Activated CD4-positive, alpha-beta memory T cell treated with anti-CD3 and anti-CD28 coated beads for 36 hours (primary cell): ENCODE measurements around the gene ZNF69. TPM values are rescaled to one million over a fixed set of nuclear protein-coding genes. Genes with fewer than 3 reads are reported as not detected.
"Not testable (repeated sequence)": the region's sequence is repeated elsewhere in the genome, so short reads cannot be mapped to it uniquely, and the experiment has no call there.

Experiments used
- CTCF ChIA-PET: fragments of 350-600 bp; sonication (Branson Sonifier 250); formaldehyde crosslinking; loops from one replicate; lab custom pipeline; 2021; ENCODE audit warnings: antibody characterized with exemption, inconsistent platforms; lab: Charles Lee
- POLR2A ChIA-PET: fragments of 350-600 bp; sonication (Branson Sonifier 250); formaldehyde crosslinking; loops from one replicate; lab custom pipeline; 2021; ENCODE audit warnings: antibody characterized with exemption; lab: Charles Lee
- DNase-seq: peaks from one replicate; pipeline ENCODE4 v3.0.0-alpha.2; 2020
- H3K27ac Mint-ChIP-seq: one replicate; pipeline ENCODE4 v1.8.0; 2021; ENCODE audit warnings: mixed read lengths
- H3K27me3 Mint-ChIP-seq: one replicate; pipeline ENCODE4 v1.8.0; 2021; ENCODE audit warnings: mixed read lengths
- H3K36me3 Mint-ChIP-seq: one replicate; pipeline ENCODE4 v1.8.0; 2021; ENCODE audit warnings: mixed read lengths
- H3K4me1 Mint-ChIP-seq: one replicate; pipeline ENCODE4 v1.8.0; 2021; ENCODE audit warnings: low read depth, mixed read lengths
- H3K4me3 Mint-ChIP-seq: one replicate; pipeline ENCODE4 v1.8.0; 2021; ENCODE audit warnings: mild to moderate bottlenecking, mixed read lengths
- H3K9me3 Mint-ChIP-seq: one replicate; pipeline ENCODE4 v1.8.0; 2021; ENCODE audit warnings: mixed read lengths
- intact Hi-C: fragments of 100-400 bp; cut with micrococcal nuclease; formaldehyde crosslinking; loops from one replicate; pipeline ENCODE4 v1.15.1; 2023
- total RNA-seq, 2 experiments: library from RNA; stranded (reverse); gene quantifications; one replicate each; pipeline ENCODE4 v1.2.3, GENCODE V29; 2021

Gene ZNF69
- total RNA-seq, 2 experiments from 2014 or later = 0.94 to 1.5 TPM

DNA sequence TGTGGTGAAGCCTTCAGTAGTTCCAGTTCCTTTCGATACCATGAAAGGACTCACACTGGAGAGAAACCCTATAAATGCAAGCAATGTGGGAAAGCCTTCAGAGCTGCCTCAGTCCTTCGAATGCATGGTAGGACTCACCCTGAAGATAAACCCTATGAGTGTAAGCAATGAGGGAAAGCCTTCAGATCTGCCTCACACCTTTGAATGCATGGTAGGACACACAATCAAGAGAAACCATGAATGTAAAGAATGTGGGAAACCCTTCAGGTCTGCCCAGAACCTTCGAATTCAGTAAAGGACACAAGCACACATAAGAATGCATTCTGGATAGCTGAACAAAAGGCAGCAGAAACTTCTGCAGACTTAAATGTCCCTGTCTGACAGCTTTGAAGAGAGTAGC, 18.3 kb downstream of the ZNF69 start:
- H3K4me1 Mint-ChIP-seq = no peaks in the 10 kb centered on the region
- H3K36me3 Mint-ChIP-seq = peaks cover 63% of the 10 kb centered on the region
- ChIA-PET CTCF (no interaction called here), POLR2A (no interaction called here)
- intact Hi-C loops = no loop called here
- peaks cover 81% of the 10 kb centered on the region for H3K9me3 Mint-ChIP-seq
- H3K27me3 Mint-ChIP-seq = no peaks in the 10 kb centered on the region
- H3K4me3 Mint-ChIP-seq = no peak overlapping the region
- H3K27ac Mint-ChIP-seq = no peak overlapping the region
- DNase-seq = no peak

DNA sequence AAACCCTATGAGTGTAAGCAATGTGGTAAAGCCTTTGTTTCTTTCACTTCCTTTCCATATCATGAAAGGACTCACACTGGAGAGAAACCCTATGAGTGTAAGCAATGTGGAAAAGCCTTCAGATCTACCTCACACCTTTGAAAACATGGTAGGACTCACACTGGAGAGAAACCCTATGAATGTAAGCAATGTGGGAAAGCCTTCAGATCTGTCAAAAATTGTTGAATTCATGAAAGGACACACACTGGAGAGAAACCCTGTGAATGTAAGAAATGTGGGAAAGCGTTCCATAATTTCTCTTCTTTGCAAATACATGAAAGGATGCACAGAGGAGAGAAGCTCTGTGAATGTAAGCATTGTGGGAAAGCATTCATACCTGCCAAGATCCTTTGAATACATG, 24.4 kb downstream of the ZNF69 start:
- POLR2A ChIA-PET, H3K27ac Mint-ChIP-seq, DNase-seq, CTCF ChIA-PET, H3K4me3 Mint-ChIP-seq, intact Hi-C loops, H3K4me1 Mint-ChIP-seq, H3K27me3 Mint-ChIP-seq: not testable (repeated sequence)
- peaks cover 29% of the 10 kb centered on the region for H3K36me3 Mint-ChIP-seq
- H3K9me3 Mint-ChIP-seq = peaks cover 64% of the 10 kb centered on the region

DNA sequence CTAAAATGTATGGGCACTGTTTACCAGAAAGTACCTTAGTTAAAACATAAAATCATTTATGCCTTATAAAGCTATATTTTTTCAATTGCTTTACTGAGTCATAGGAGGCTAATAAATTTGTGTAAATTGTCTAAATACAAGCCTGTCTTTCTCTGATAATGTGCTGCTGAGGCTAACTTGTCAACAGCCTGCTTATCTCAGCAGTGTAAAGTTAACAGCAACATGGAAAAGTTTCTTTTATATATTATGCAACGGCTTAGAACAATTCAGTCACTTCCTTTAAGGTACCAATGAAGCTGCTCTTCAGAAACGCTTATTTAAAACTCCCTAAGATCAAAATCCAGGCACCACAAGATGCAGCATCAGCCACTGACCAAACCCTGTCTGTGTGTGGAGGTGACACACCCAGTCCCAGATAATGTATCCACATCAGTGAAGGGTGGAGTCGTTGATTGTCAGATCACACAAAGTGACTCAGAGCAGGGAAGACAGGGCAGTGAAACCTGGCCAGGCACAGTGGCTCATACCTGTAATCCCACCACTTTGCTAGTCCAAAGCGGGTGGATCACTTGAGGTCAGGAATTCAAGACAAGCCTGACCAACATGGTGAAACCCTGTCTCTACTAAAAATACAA, 27.0 kb downstream of the ZNF69 start:
- DNase-seq, H3K4me1 Mint-ChIP-seq, CTCF ChIA-PET, intact Hi-C loops, H3K4me3 Mint-ChIP-seq, POLR2A ChIA-PET, H3K27me3 Mint-ChIP-seq, H3K27ac Mint-ChIP-seq: not testable (repeated sequence)
- Mint-ChIP-seq H3K36me3 (peaks cover 13% of the 10 kb centered on the region), H3K9me3 (peaks cover 38% of the 10 kb centered on the region)

DNA sequence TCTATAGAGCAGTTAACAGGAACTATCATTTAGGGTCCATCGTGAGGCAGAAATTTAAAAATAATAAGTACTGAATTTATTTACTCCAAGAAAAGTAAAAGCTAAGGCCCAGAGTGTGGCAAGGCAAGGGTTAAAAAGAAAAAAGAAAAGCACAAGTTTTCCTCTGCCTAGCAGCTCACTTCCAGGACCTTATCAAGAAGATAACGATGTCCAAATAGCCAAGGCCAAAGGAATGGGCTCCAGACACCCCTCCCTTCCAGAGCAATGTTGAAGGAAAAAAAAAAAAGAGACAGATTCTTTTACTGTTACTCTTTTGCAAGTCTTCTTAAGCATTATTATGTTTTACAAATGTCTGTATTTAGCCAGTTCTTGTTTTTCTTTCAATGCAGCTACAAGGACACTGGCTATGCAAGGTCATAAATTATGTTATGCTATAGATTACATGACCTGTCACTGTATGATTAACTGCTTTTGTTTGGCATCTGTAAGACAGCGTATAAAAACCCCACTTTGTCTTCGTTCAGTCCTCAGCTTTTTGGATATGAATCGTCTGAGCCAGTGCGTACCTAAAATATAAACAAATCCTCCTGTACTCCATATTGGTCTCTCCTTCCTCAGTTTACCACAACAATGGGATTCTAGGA, 34.4 kb downstream of the ZNF69 start:
- no peak for DNase-seq
- peaks cover 23% of the 10 kb centered on the region for H3K4me1 Mint-ChIP-seq
- ChIA-PET POLR2A (interaction anchor here (0.6 kb wide), 1 partner anchor 176 kb away, joined by 4 read pairs; no protein-coding TSS in a partner anchor), CTCF (interaction anchor here (0.6 to 5.3 kb wide), 7 partner anchors 11 to 218 kb away, joined by 3 to 150 read pairs (median 32); partner anchors contain the start of gene ZNF20)
- intact Hi-C loops = loop anchor here (5.0 kb wide), 2 partner anchors 40 to 870 kb away; partner anchors contain the start of gene JUNB
- H3K27me3 Mint-ChIP-seq = no peaks in the 10 kb centered on the region
- H3K36me3 Mint-ChIP-seq = peaks cover 9% of the 10 kb centered on the region
- no peak overlapping the region for H3K27ac Mint-ChIP-seq
- H3K9me3 Mint-ChIP-seq = no peaks in the 10 kb centered on the region
- no peak overlapping the region for H3K4me3 Mint-ChIP-seq

DNA sequence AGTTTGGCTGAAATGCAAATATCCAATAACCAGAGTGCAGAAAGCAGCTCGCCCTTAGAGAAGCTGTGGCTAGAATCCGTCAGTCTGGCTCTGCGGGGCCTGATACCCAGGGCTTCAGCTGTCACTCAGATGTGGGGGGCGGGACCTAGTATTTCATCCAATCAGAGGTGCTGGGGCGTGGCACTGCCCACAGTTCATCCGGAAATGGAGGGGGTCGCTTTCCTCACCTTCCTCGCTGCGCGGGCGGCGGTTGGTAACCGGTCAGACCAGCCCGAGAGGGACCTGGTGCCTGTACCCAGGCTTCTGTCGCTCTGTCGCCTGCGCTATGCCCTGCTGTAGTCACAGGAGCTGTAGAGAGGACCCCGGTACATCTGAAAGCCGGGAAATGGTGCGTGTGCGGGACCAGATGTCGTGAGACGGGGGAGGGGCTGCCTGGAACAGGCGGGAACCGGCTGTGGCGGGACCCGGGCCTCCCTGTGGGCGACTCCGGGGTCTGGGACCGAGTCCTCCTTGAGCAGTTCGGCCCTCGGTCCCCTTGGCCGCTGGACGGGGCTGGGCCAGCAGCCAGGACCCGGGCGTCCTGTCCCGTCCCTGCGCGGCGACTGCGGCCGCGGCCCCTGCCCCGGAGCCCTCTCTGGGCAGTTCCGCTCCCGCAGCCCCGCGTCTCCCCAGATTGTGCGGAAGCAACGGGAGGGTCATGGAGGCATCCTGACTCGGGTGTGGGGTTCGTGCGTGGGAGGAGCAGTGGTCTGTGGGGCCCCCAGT, 37.5 kb downstream of the ZNF69 start, which contains the start of gene ZNF700:
Gene ZNF700 (plus strand): TSS at position 222 of the 765 bp plus-strand sequence. CDS start 104 bp downstream, at position 326.
- POLR2A ChIA-PET = interaction anchor here (1.1 to 2.3 kb wide), 4 partner anchors 40 to 238 kb away, joined by 3 to 10 read pairs (median 5); partner anchors contain the start of genes ZNF136, ZNF20 and ZNF763
- H3K27ac Mint-ChIP-seq = peak within 1 kb of the TSS; percentile 99
- CTCF ChIA-PET = interaction anchor here (0.6 to 5.3 kb wide), 13 partner anchors 18 to 215 kb away, joined by 3 to 150 read pairs (median 16); partner anchors contain the start of genes ZNF20, ZNF491 and ZNF878
- peaks cover 35% of the 10 kb centered on the region for H3K4me1 Mint-ChIP-seq
- peaks cover 27% of the 10 kb centered on the region for H3K36me3 Mint-ChIP-seq
- intact Hi-C loops = loop anchor here (1.0 to 5.0 kb wide), 5 partner anchors 39 to 867 kb away; partner anchors contain the start of genes JUNB and ZNF878
- H3K4me3 Mint-ChIP-seq = peak within 1 kb of the TSS; percentile 96
- no peaks in the 10 kb centered on the region for H3K27me3 Mint-ChIP-seq
- no peaks in the 10 kb centered on the region for H3K9me3 Mint-ChIP-seq
- peak; percentile 97 for DNase-seq

DNA sequence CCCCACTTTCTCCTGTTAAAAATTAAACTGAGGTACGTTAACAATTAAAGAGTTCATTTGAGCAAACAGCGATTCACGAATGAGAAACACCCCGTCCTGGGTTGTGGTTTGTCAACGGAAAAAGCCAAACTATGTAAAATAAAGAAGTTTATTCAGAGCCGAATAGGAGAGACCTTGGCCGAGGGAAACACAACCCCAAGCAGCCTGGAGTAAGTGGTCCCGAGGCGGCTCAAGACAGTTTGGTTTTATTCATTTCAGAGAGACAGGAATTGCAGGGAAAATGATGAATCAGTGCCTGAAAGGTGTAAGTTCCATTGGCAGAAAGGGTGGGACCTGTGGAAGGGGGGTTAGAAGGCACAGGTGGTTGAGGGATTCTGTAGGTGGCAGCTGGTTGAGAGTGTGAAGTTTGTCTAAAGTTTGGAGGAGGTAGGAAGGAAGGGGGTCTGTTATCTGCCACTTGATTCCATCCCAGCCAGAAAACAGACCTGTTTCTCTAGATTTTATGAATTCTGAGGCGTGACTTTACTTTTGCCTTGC, 38.1 kb downstream of the ZNF69 start:
- not testable (repeated sequence) for DNase-seq, H3K9me3 Mint-ChIP-seq, H3K27me3 Mint-ChIP-seq
- Mint-ChIP-seq H3K4me1 (peaks cover 40% of the 10 kb centered on the region), H3K36me3 (peaks cover 33% of the 10 kb centered on the region), H3K4me3 (peak overlapping the region; percentile 96), H3K27ac (peak overlapping the region; percentile 99)
- ChIA-PET POLR2A (interaction anchor here (2.0 kb wide), 1 partner anchor 215 kb away, joined by 10 read pairs; the partner anchor contains the start of gene ZNF20), CTCF (interaction anchor here (1.0 to 5.3 kb wide), 5 partner anchors 38 to 214 kb away, joined by 4 to 150 read pairs (median 32); partner anchors contain the start of genes ZNF20 and ZNF491)
- intact Hi-C loops = loop anchor here (1.0 to 2.0 kb wide), 2 partner anchors 39 to 127 kb away; partner anchors contain the start of gene ZNF878

DNA sequence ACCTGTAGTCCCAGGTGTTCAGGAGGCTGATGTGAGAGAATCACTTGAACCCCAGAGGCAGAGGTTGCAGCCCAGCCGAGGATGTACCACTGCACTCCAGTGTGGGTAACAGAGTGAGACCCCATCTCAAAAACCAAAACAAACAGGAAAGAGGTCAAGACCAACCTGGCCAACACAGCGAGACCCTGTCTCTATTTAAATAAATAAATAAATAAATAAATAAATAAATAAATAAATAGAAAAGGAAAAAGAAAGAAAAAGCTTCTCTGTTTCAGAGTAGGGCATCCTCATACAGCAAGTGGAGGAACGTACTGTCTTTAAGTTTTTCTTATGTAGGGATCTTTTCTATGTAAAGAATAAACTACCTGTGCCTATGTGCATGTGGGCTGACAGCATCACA, 39.6 kb downstream of the ZNF69 start:
- ChIA-PET CTCF (interaction anchor here (0.8 to 3.5 kb wide), 3 partner anchors 36 to 129 kb away, joined by 3 to 14 read pairs (median 5); partner anchors contain the start of gene ZNF491), POLR2A (interaction anchor here (0.6 kb wide), 1 partner anchor 25 kb away, joined by 3 read pairs; no protein-coding TSS in a partner anchor)
- no peak overlapping the region for H3K27ac Mint-ChIP-seq
- H3K27me3 Mint-ChIP-seq = no peaks in the 10 kb centered on the region
- H3K36me3 Mint-ChIP-seq = peaks cover 41% of the 10 kb centered on the region
- DNase-seq = no peak
- intact Hi-C loops = no loop called here
- peaks cover 9% of the 10 kb centered on the region for H3K9me3 Mint-ChIP-seq
- H3K4me3 Mint-ChIP-seq = no peak overlapping the region
- H3K4me1 Mint-ChIP-seq = peaks cover 47% of the 10 kb centered on the region

DNA sequence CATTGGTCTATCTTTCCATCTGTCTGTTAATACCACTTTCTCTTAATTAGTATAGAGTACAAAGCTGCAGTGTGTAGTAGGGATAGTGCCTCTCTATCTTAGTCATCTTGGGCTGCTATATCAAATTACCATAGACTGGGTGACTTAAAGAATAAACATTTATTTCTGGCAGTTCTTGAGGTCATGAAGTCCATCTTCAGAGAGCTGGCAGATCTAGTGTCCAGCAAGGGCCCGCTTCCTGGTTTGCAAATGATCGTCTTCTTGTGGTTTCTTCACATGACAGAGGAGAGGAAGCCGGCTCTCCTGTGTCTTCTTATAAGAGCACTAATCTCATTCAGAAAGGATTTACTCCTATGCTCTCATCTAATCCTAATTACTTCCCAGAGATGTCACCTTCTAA, 43.5 kb downstream of the ZNF69 start:
- peaks cover 33% of the 10 kb centered on the region for H3K9me3 Mint-ChIP-seq
- no peaks in the 10 kb centered on the region for H3K27me3 Mint-ChIP-seq
- no peak overlapping the region for H3K27ac Mint-ChIP-seq
- ChIA-PET CTCF (no interaction called here), POLR2A (no interaction called here)
- H3K4me1 Mint-ChIP-seq = peaks cover 36% of the 10 kb centered on the region
- intact Hi-C loops = no loop called here
- peaks cover 64% of the 10 kb centered on the region for H3K36me3 Mint-ChIP-seq
- no peak for DNase-seq
- no peak overlapping the region for H3K4me3 Mint-ChIP-seq

DNA sequence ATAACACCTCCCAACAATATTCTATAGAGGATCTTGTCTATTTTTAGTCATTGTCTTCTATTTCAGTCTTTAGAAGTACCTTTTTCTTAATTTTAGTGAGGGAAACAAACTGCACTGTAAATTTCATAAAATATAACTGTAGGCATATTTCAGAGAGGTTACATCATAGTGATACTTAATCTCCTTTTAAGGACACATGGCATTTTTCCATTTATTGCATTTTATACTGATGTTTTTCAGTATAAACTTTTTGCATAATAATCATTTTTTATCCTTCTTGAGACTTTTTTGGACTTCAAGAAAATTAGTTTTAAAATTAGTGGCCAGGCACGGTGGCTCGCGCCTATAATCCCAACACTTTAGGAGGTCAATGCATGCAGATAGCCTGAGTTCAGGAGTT, 43.9 kb downstream of the ZNF69 start:
- Mint-ChIP-seq H3K9me3 (peaks cover 37% of the 10 kb centered on the region), H3K4me1 (peaks cover 31% of the 10 kb centered on the region), H3K27me3 (no peaks in the 10 kb centered on the region), H3K27ac (no peak overlapping the region), H3K36me3 (peaks cover 68% of the 10 kb centered on the region), H3K4me3 (no peak overlapping the region)
- intact Hi-C loops = no loop called here
- POLR2A ChIA-PET = no interaction called here
- DNase-seq = no peak
- CTCF ChIA-PET = no interaction called here

DNA sequence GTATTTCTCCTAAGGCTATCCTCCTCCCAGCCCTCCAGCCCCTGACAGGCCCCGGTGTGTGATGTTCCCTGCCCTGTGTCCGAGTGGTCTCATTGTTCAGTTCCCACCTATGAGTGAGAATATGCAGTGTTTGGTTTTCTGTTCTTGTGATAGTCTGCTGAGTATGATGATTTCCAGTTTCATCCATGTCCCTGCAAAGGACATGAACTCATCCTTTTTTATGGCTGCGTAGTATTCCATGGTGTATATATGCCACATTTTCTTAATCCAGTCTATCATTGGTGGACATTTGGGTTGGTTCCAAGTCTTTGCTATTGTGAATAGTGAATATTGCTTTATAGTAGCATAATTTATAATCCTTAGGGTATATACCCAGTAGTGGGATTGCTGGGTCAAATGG, 48.2 kb downstream of the ZNF69 start:
- POLR2A ChIA-PET, DNase-seq, CTCF ChIA-PET, H3K4me3 Mint-ChIP-seq, H3K27ac Mint-ChIP-seq, H3K4me1 Mint-ChIP-seq, H3K27me3 Mint-ChIP-seq, intact Hi-C loops: not testable (repeated sequence)
- H3K9me3 Mint-ChIP-seq = peaks cover 68% of the 10 kb centered on the region
- H3K36me3 Mint-ChIP-seq = peaks cover 73% of the 10 kb centered on the region

DNA sequence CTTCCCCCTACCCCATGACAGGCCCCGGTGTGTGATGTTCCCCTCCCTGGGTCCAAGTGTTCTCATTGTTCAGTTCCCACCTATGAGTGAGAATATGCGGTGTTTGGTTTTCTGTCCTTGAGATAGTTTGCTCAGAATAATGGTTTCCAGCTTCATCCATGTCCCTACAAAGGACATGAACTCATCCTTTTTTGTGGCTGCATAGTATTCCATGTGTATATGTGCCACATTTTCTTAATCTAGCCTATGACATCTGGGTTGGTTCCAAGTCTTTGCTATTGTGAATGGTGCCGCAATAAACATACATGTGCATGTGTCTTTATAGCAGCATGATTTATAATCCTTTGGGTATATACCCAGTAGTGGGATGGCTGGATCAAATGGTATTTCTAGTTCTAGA, 50.8 kb downstream of the ZNF69 start:
- H3K4me1 Mint-ChIP-seq, H3K27ac Mint-ChIP-seq, DNase-seq, intact Hi-C loops, POLR2A ChIA-PET, H3K27me3 Mint-ChIP-seq, H3K4me3 Mint-ChIP-seq, CTCF ChIA-PET: not testable (repeated sequence)
- Mint-ChIP-seq H3K36me3 (peaks cover 81% of the 10 kb centered on the region), H3K9me3 (peaks cover 76% of the 10 kb centered on the region)
